Glomerular visceral epithelial cell (primary cell): ENCODE results near the gene NXPE2.

Experiments
- DNase-seq: peaks from one replicate; pipeline ENCODE4 v3.0.0-alpha.2; 2016; ENCODE audit errors: extremely low spot score

NXPE2 gene

DNA sequence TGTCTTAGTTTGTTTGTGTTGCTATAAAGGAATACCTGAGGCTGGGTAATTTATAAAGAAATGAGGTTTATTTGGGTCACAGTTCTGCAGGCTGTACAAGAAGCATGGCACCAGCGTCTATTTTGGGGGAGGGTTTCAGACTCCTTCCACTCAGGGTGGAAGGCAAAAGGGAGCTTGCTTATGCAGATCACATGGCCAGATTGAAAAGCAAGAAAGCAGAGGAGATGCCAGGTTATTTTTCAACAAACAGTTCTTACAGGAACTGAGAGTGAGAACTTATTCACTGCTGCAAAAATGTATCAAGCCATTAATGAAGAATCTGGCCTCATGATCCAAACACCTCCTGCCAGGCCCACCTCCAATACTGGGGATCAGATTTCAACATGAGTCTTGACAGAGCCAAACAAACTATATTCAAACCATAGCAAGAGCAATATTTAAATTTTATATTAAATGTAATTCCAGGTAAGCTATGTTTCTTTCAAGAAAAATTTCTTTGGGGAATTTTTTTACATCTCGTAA, 66.9 kb downstream of the NXPE2 start:
- DNase-seq = no peak

DNA sequence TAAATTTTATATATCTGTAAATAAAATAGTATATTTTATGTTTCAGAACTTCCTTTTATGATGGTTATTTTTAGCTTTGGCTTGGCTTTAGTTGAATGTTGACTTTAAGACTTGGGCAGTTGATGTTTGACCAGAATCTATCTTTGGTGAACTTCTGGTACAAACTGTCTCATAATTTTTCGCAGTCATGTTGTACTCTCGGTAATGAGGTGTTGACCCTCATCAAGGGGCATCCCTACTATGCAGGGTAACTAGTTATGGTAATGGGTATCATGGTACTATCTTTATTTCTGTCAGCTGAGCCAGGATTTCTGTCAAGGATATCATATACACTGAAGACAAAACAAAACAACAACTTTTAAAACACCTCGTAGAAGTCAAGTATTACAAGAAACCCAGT, 67.7 kb downstream of the NXPE2 start:
- no peak for DNase-seq
